Stimulated activated memory B cell treated with anti-CD40 and anti-IgM and Interleukin-4, amounts not matched to agents 10 μg/mL and 1 μg/mL and 100 μg/mL, for 72 hours (primary cell): ENCODE measurements around the gene KIF1A.

Source experiments
- ATAC-seq: fragments of 150-1000 bp; cut with Tn5 transposase; 2 replicates; pipeline ENCODE4 v1.10.0; 2021
- H3K27ac Mint-ChIP-seq: one replicate; pipeline ENCODE4 v1.8.0; 2022; ENCODE audit warnings: mild to moderate bottlenecking, mixed read lengths
- H3K27me3 Mint-ChIP-seq: one replicate; pipeline ENCODE4 v1.8.0; 2022; ENCODE audit warnings: mixed read lengths
- H3K36me3 Mint-ChIP-seq: one replicate; pipeline ENCODE4 v1.8.0; 2022; ENCODE audit warnings: mixed read lengths
- H3K4me1 Mint-ChIP-seq: one replicate; pipeline ENCODE4 v1.8.0; 2022; ENCODE audit warnings: mixed read lengths
- H3K4me3 Mint-ChIP-seq: one replicate; pipeline ENCODE4 v1.8.0; 2022; ENCODE audit warnings: mild to moderate bottlenecking, moderate library complexity, mixed read lengths
- H3K9me3 Mint-ChIP-seq: one replicate; pipeline ENCODE4 v1.8.0; 2022; ENCODE audit warnings: mixed read lengths

Gene KIF1A

GRCh38 chr2:240817496-240818292 is 2.3 kb downstream of the KIF1A start:
- Mint-ChIP-seq H3K9me3 (peaks cover 8% of the 10 kb centered on the region), H3K4me1 (peaks cover 8% of the 10 kb centered on the region), H3K27ac (no peak overlapping the region), H3K36me3 (no peaks in the 10 kb centered on the region), H3K4me3 (no peak overlapping the region), H3K27me3 (peaks cover 53% of the 10 kb centered on the region)
- ATAC-seq, result no peak

DNA sequence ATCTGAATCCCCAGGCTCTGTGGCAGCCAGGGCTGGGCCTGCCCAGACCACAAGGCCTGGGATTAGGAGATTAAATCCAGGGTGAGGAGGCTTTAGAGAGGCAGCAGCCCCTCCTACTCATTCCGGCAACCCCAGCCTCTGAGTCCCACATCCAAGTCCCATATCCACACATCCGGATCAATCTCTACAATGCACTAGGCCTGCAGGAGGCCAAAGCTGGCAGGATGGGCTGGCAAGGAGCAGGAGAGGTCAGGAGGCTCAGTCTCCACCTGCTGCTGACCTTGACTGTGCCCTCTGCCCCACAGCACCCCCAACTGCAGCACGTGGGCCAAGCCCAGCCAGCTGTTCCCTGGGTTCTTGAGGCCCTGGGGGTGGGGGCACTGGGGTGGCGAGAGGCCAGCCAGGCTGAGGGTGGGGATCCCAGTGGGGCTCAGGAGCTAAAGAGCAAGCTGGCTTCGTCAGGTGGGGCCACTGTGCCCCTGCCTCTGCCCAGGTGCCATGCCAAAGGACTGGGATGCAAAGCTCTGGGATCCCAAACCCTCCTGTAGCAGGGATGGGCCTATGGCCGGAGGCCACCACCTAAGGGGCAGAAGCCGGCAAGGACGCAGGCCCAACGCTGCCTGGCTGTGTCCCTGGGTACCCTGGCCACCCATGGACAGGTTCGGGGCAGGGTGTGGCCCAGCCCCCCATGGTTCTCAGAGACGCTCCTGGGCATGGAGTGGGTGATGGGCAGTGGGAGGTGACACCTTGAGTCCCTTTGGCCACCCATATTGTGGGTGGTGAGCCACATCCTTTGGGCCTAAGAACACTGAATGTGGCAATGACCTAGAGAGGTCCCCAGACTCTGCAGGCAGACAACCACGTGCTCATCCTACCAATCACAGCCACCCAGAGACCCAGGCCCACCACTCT is 3.2 kb downstream of the KIF1A start:
- peaks cover 44% of the 10 kb centered on the region for H3K27me3 Mint-ChIP-seq
- H3K4me3 Mint-ChIP-seq, result no peak overlapping the region
- H3K9me3 Mint-ChIP-seq, result peaks cover 8% of the 10 kb centered on the region
- no peaks in the 10 kb centered on the region for H3K36me3 Mint-ChIP-seq
- peaks cover 8% of the 10 kb centered on the region for H3K4me1 Mint-ChIP-seq
- H3K27ac Mint-ChIP-seq, result no peak overlapping the region
- no peak for ATAC-seq

DNA sequence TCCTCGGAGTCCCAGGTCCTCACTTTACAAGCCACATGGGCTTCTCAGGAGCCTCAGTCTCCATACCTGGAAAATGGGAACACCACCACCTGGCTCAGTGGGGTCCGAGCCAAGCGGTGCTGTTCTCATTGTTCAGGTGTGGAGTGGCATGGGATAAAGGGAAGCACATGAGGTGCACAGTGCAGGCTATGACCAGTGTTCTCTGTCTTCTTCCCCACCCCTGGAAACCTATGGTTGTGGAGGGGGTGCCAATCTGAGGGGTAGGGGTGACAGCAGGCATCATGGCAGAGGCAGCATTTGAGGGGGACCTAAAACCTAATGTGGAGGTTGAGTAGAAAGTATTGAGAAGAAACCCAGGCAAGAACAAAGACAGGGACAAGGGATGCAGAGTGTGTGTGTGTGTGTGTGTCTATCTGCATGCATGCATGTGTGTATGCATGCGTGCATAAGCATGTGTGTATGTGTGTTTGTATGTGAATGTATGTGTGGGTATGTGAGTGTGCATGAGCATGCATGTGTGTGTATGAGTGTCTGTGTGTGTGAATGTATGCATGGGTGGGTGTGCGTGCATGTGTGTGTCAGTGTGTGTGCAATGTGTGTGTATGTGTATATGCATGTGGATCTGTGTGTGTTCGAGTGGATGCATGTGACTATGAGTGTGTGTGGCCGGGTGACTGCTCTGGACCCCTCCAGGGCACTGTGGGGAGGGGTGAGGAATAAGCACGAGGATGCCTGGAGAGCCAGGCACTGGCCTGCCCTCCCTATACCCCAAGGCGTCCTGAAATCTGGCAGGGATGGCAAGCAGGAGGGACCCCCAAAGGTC is 4.0 kb downstream of the KIF1A start:
- no peak overlapping the region for H3K27ac Mint-ChIP-seq
- peaks cover 8% of the 10 kb centered on the region for H3K9me3 Mint-ChIP-seq
- H3K4me3 Mint-ChIP-seq, result no peak overlapping the region
- H3K36me3 Mint-ChIP-seq, result no peaks in the 10 kb centered on the region
- peaks cover 1% of the 10 kb centered on the region for H3K4me1 Mint-ChIP-seq
- peaks cover 36% of the 10 kb centered on the region for H3K27me3 Mint-ChIP-seq
- ATAC-seq, result no peak

GRCh38 chr2:240814946-240815760 is 4.9 kb downstream of the KIF1A start:
- Mint-ChIP-seq H3K9me3 (peaks cover 8% of the 10 kb centered on the region), H3K27ac (no peak overlapping the region), H3K36me3 (no peaks in the 10 kb centered on the region), H3K27me3 (peaks cover 33% of the 10 kb centered on the region), H3K4me3 (no peak overlapping the region), H3K4me1 (no peaks in the 10 kb centered on the region)
- no peak for ATAC-seq

- Mint-ChIP-seq H3K27ac (no peak overlapping the region), H3K9me3 (peaks cover 8% of the 10 kb centered on the region), H3K27me3 (peaks cover 36% of the 10 kb centered on the region), H3K4me1 (no peaks in the 10 kb centered on the region), H3K36me3 (no peaks in the 10 kb centered on the region), H3K4me3 (no peak overlapping the region)
- no peak for ATAC-seq
Measured at GRCh38 chr2:240814280-240814679, 5.7 kb downstream of the KIF1A start.

GRCh38 chr2:240813231-240813921 is 6.6 kb downstream of the KIF1A start:
- Mint-ChIP-seq H3K27ac (no peak overlapping the region), H3K36me3 (no peaks in the 10 kb centered on the region), H3K4me1 (no peaks in the 10 kb centered on the region), H3K27me3 (peaks cover 36% of the 10 kb centered on the region), H3K9me3 (peaks cover 8% of the 10 kb centered on the region), H3K4me3 (no peak overlapping the region)
- ATAC-seq, result no peak

- Mint-ChIP-seq H3K27me3 (peaks cover 29% of the 10 kb centered on the region), H3K9me3 (peaks cover 8% of the 10 kb centered on the region), H3K36me3 (no peaks in the 10 kb centered on the region), H3K27ac (no peak overlapping the region), H3K4me1 (no peaks in the 10 kb centered on the region), H3K4me3 (no peak overlapping the region)
- no peak for ATAC-seq
Measured at GRCh38 chr2:240812721-240813120, 7.3 kb downstream of the KIF1A start.

GRCh38 chr2:240812301-240812680 is 7.7 kb downstream of the KIF1A start:
- no peak overlapping the region for H3K4me3 Mint-ChIP-seq
- ATAC-seq, result no peak
- H3K4me1 Mint-ChIP-seq, result no peaks in the 10 kb centered on the region
- H3K9me3 Mint-ChIP-seq, result peaks cover 8% of the 10 kb centered on the region
- H3K27me3 Mint-ChIP-seq, result peaks cover 25% of the 10 kb centered on the region
- no peak overlapping the region for H3K27ac Mint-ChIP-seq
- no peaks in the 10 kb centered on the region for H3K36me3 Mint-ChIP-seq

DNA sequence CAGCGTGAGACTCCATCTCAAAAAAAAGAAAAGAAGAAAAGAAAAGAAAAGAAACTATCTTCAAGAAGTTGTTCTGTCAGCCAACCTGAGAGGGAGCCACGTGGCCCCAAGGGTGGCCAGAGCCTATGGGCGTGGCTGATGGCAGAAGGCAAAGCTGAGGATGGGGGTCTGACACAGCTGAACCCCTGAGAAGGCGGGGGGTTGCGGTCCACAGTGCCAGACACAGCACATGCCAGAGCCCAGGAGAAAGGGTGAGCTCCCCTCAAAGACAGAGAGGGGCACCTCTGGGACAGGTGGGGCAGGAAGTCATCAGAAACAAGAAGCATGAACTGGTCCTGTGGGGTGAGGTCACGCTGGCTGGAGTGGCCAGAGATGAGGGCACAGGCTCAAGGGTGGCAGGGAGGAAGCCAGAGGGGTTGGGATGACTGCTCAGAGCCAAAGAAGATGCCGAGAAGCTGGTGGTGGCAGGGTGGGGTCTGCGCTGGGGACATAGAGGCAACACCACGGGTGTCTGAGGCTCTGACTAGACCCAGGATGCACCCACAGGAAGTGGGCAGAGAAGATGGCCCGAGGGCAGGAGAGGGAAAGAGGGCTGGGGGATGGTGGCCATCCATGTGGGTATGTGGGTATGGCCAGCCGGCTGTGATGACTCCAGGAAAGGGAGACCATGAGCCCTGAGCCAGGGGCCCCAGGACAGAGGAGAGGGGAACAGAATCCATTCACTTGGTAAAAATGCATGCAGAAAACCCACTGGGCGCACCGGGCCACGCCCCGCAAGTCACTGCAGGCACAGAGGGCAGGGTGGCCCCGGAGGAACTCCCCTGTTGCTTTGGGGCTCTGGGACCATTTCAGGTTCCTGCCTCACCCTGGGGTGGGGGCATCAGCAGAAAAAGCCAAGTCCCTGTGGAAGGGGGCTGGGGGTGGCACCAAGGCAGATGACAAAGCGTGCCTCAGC is 8.4 kb downstream of the KIF1A start:
- H3K9me3 Mint-ChIP-seq, result peaks cover 8% of the 10 kb centered on the region
- H3K36me3 Mint-ChIP-seq, result no peaks in the 10 kb centered on the region
- no peak overlapping the region for H3K4me3 Mint-ChIP-seq

DNA sequence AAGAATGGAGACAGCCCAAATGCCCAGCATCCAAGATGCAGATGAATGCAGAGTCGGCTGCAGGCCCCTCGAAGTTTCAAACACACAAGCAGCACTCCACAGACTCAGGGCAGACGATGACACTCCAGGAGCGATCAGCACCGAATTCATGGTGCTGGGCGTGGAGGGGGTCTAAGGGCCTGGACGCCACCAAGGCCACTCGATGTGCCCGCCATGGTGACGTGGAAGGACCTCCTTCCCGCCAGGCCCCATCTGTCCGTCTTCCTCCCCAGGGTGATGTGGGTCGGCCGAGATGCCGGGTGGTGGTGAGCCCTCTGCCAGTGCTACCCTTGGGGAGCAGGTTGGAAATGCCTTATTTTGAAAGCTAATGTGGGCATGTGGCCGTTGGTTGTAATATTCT is 9.4 kb downstream of the KIF1A start:
- H3K4me3 Mint-ChIP-seq, result no peak overlapping the region
- H3K27me3 Mint-ChIP-seq, result peaks cover 14% of the 10 kb centered on the region
- ATAC-seq, result no peak
- H3K4me1 Mint-ChIP-seq, result no peaks in the 10 kb centered on the region
- H3K9me3 Mint-ChIP-seq, result peaks cover 12% of the 10 kb centered on the region
- no peaks in the 10 kb centered on the region for H3K36me3 Mint-ChIP-seq
- no peak overlapping the region for H3K27ac Mint-ChIP-seq

More for the DNA sequence above, 8.4 kb downstream of the KIF1A start:
- Mint-ChIP-seq H3K27ac (no peak overlapping the region), H3K4me1 (no peaks in the 10 kb centered on the region), H3K27me3 (peaks cover 24% of the 10 kb centered on the region)
- no peak for ATAC-seq

DNA sequence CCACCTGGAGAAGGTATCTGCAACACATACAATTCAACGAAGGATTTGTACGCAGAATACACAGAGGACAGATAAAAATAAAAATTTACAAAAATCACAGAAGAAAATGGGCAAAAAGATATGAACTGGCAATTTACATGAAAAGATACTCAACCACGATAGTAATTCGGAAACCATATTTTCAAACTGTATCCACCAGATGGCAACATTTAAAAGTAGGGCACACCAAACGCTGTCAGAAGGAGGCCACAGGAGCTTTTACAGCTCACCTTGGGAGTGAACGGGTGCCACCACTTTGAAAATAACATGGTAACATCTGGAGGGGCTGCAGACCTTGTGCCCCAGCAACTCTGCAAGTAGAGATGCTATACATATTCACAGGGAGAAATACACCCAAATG is 9.8 kb downstream of the KIF1A start:
- peaks cover 12% of the 10 kb centered on the region for H3K9me3 Mint-ChIP-seq
- peaks cover 11% of the 10 kb centered on the region for H3K27me3 Mint-ChIP-seq
- no peak for ATAC-seq
- no peaks in the 10 kb centered on the region for H3K36me3 Mint-ChIP-seq
- H3K4me1 Mint-ChIP-seq, result no peaks in the 10 kb centered on the region
- H3K4me3 Mint-ChIP-seq, result no peak overlapping the region
- no peak overlapping the region for H3K27ac Mint-ChIP-seq

DNA sequence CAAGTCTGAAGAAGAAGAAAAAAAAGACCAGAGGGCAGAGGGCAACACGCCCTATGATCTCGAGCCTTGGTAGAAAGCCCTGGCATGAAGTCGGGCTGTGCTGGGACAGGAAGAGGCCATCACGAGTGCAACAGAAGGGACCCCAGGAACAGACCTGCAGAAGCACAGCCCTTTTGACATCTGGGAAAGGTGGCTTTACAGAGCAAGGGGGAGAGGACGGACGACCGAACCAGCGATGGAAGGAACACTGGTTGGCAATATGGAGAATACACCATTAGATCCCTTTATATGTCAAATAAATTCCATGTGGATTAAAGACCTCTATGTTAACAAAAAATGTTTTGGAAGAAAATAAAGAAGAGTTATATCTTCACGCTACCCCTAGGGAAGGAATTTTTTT is 10.7 kb downstream of the KIF1A start:
- ATAC-seq, result no peak
- Mint-ChIP-seq H3K27ac (no peak overlapping the region), H3K4me3 (no peak overlapping the region), H3K4me1 (no peaks in the 10 kb centered on the region), H3K9me3 (peaks cover 14% of the 10 kb centered on the region), H3K27me3 (peaks cover 18% of the 10 kb centered on the region), H3K36me3 (no peaks in the 10 kb centered on the region)

GRCh38 chr2:240806459-240806858 is 13.6 kb downstream of the KIF1A start:
- no peaks in the 10 kb centered on the region for H3K4me1 Mint-ChIP-seq
- H3K27me3 Mint-ChIP-seq, result peaks cover 42% of the 10 kb centered on the region
- no peak overlapping the region for H3K27ac Mint-ChIP-seq
- H3K9me3 Mint-ChIP-seq, result peaks cover 7% of the 10 kb centered on the region
- no peak for ATAC-seq
- no peaks in the 10 kb centered on the region for H3K36me3 Mint-ChIP-seq
- no peak overlapping the region for H3K4me3 Mint-ChIP-seq
